NCI-H2107 treated with DMSO at 0.1 percent for 48 hours (cell line): ENCODE measurements around the gene PNMT.
"Not testable (repeated sequence)": the region's sequence is repeated elsewhere in the genome, so short reads cannot be mapped to it uniquely, and the experiment has no call there.

Experiments used
- DNase-seq: peaks from one replicate; lab custom pipeline; 2025; ENCODE audit not compliant: unreplicated experiment; lab: John Stamatoyannopoulos, UW

PNMT gene

GRCh38 chr17:39706921-39707337, 38.7 kb downstream of the PNMT start:
- DNase-seq, result no peak

GRCh38 chr17:39709319-39709997, 41.2 kb downstream of the PNMT start:
- DNase-seq, result no peak

GRCh38 chr17:39709998-39710964, 42.0 kb downstream of the PNMT start:
- no peak for DNase-seq

- not testable (repeated sequence) for DNase-seq
These were observed 42.8 kb downstream of the PNMT start for GRCh38 chr17:39711071-39711470.

DNA sequence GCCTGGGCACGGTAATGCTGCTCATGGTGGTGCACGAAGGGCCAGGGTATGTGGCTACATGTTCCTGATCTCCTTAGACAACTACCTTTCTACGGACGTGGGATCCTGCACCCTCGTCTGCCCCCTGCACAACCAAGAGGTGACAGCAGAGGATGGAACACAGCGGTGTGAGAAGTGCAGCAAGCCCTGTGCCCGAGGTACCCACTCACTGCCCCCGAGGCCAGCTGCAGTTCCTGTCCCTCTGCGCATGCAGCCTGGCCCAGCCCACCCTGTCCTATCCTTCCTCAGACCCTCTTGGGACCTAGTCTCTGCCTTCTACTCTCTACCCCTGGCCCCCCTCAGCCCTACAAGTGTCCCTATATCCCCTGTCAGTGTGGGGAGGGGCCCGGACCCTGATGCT, 43.6 kb downstream of the PNMT start:
- no peak for DNase-seq

GRCh38 chr17:39714234-39714633, 46.0 kb downstream of the PNMT start:
- no peak for DNase-seq

DNA sequence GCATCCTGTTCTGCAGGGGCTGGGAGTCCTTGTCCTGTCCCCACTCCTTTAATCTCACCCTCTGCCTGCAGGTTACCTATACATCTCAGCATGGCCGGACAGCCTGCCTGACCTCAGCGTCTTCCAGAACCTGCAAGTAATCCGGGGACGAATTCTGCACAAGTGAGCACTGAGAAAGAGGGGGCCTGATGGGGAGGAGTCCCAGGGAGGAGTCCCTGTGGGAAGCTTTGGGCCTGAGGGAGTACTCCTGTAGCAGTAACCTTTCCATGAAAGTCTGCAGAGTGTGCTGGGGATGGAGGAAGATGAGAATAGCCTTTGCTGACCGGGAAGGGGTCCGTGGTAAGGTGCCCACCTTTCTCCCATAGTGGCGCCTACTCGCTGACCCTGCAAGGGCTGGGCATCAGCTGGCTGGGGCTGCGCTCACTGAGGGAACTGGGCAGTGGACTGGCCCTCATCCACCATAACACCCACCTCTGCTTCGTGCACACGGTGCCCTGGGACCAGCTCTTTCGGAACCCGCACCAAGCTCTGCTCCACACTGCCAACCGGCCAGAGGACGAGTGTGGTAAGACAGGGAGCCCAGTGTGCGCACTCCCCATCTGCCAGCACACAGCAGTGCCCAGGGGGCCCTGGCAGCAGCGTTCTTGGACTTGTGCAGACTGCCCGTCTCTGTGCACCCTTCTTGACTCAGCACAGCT, 47.3 kb downstream of the PNMT start:
- no peak for DNase-seq

DNA sequence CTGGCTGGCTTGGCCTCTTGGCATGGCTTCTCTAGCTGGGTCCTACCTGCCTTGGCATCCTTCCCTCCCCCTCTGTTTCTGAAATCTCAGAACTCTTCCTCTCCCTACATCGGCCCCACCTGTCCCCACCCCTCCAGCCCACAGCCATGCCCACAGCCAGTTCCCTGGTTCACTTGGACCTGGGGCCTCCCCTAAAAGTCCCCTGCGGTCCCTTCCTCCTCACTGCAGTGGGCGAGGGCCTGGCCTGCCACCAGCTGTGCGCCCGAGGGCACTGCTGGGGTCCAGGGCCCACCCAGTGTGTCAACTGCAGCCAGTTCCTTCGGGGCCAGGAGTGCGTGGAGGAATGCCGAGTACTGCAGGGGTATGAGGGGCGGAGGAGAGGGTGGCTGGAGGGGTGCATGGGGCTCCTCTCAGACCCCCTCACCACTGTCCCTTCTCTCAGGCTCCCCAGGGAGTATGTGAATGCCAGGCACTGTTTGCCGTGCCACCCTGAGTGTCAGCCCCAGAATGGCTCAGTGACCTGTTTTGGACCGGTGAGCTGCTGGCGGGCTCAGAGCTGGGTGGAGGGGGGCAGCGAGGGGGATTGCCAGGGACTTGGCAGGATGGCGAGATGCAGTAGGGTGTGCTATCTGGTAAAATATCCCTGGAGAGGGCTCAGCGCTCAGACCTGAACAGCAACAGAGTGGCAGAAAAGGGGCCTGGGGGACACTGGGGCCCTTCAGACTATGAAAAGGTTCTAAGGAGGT, 48.0 kb downstream of the PNMT start:
- no peak for DNase-seq

DNA sequence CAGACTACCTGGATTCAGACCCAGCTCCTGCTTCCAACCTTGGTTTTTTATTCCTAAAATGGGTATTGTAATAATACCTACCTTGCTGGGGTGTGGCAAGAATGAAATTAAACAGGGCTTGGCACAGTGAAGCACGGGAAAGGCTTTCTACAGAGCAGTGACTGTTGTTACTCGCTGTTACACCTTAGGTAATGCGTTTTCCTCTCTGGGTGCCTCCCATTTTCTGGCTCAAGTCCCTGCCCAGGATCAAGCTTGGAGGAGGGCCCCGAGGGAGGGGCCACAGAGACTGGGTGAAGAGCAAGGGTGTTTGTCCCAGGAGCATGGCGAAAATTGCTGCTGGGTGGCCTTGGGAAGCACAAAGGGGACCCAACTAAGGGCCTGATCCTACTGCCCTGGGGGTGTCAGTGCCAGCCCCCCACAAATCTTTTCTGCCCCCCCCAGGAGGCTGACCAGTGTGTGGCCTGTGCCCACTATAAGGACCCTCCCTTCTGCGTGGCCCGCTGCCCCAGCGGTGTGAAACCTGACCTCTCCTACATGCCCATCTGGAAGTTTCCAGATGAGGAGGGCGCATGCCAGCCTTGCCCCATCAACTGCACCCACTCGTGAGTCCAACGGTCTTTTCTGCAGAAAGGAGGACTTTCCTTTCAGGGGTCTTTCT, 48.8 kb downstream of the PNMT start:
- no peak for DNase-seq

DNA sequence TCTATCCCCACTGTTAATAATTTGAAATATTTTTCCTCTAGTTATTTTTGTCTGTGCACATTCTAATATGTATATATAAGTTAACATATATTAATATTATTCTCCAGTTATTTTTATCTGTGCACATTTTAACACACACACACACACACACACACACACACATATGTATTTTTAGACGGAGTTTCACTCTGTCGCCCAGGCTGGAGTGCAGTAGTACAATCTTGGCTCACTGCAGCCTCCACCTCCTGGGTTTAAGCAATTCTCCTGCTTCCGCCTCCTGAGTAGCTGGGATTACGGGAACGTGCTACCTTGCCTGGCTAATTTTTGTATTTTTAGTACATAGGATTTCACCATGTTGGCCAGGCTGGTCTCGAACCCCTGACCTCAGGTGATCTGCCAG, 49.4 kb downstream of the PNMT start:
- DNase-seq, result no peak

GRCh38 chr17:39719563-39720355, 51.5 kb downstream of the PNMT start:
- no peak for DNase-seq
